Muscle layer of colon (tissue), 2 donors: ENCODE results near the gene CD47.

Experiments used
- H3K27ac ChIP-seq: one replicate; pipeline ENCODE4 v1.7.0; 2013; ENCODE audit warnings: low read depth, mild to moderate bottlenecking, low read length, moderate library complexity
- H3K27me3 ChIP-seq, 2 donors: one replicate each; pipeline ENCODE4 v1.7.0; 2013; ENCODE audit warnings: low read length in 2 of 2, mild to moderate bottlenecking in 2 of 2; ENCODE audit not compliant: insufficient read depth in 2 of 2, control insufficient read depth in 1 of 2
- H3K36me3 ChIP-seq: one replicate; pipeline ENCODE4 v1.7.0; 2013; ENCODE audit warnings: mild to moderate bottlenecking, low read length; ENCODE audit not compliant: insufficient read depth
- H3K4me1 ChIP-seq: one replicate; pipeline ENCODE4 v1.7.0; 2013; ENCODE audit warnings: mild to moderate bottlenecking, low read length; ENCODE audit not compliant: insufficient read depth
- H3K4me3 ChIP-seq, 2 donors: one replicate each; pipeline ENCODE4 v1.7.0; 2013; ENCODE audit warnings: low read length in 2 of 2, low read depth in 1 of 2, mild to moderate bottlenecking in 1 of 2, moderate library complexity in 1 of 2
- H3K9ac ChIP-seq: one replicate; pipeline ENCODE4 v1.7.0; 2013; ENCODE audit warnings: low read length
- H3K9me3 ChIP-seq: one replicate; pipeline ENCODE4 v1.7.0; 2013; ENCODE audit warnings: mild to moderate bottlenecking, low read length
- donor health status: abdominal sarcoma.
- donor health status: Adenocarcinoma of cecum.

The CD47 gene

GRCh38 chr3:108126348-108126747, 35.5 kb upstream of the CD47 start:
- Histone ChIP-seq H3K27me3 (no peaks in the 10 kb centered on the region), H3K27ac (no peak overlapping the region), H3K4me3 (no peak overlapping the region), H3K9me3 (no peaks in the 10 kb centered on the region), H3K9ac (no peak overlapping the region), H3K36me3 (no peaks in the 10 kb centered on the region), H3K4me1 (no peaks in the 10 kb centered on the region)

GRCh38 chr3:108125550-108126071, 34.8 kb upstream of the CD47 start:
- no peaks in the 10 kb centered on the region for H3K36me3 ChIP-seq
- no peak overlapping the region for H3K9ac ChIP-seq
- H3K4me3 ChIP-seq, result no peak overlapping the region
- H3K27ac ChIP-seq, result no peak overlapping the region
- no peaks in the 10 kb centered on the region for H3K9me3 ChIP-seq
- no peaks in the 10 kb centered on the region for H3K4me1 ChIP-seq
- no peaks in the 10 kb centered on the region for H3K27me3 ChIP-seq

- no peaks in the 10 kb centered on the region for H3K9me3 ChIP-seq
- H3K9ac ChIP-seq, result no peak overlapping the region
- no peak overlapping the region for H3K27ac ChIP-seq
- H3K27me3 ChIP-seq, result no peaks in the 10 kb centered on the region
- H3K36me3 ChIP-seq, result no peaks in the 10 kb centered on the region
- no peak overlapping the region for H3K4me3 ChIP-seq
- H3K4me1 ChIP-seq, result no peaks in the 10 kb centered on the region
Observed at GRCh38 chr3:108125153-108125543, 34.3 kb upstream of the CD47 start.

GRCh38 chr3:108124337-108125152, 33.7 kb upstream of the CD47 start:
- no peak overlapping the region for H3K4me3 ChIP-seq
- no peaks in the 10 kb centered on the region for H3K36me3 ChIP-seq
- no peaks in the 10 kb centered on the region for H3K27me3 ChIP-seq
- H3K27ac ChIP-seq, result no peak overlapping the region
- no peaks in the 10 kb centered on the region for H3K9me3 ChIP-seq
- H3K4me1 ChIP-seq, result no peaks in the 10 kb centered on the region
- no peak overlapping the region for H3K9ac ChIP-seq

GRCh38 chr3:108123326-108123725, 32.5 kb upstream of the CD47 start:
- H3K4me1 ChIP-seq, result no peaks in the 10 kb centered on the region

GRCh38 chr3:108122276-108122675, 31.4 kb upstream of the CD47 start:
- H3K27me3 ChIP-seq, result no peaks in the 10 kb centered on the region
- H3K27ac ChIP-seq, result no peak overlapping the region
- no peak overlapping the region for H3K4me3 ChIP-seq
- H3K9ac ChIP-seq, result no peak overlapping the region
- no peaks in the 10 kb centered on the region for H3K36me3 ChIP-seq
- H3K4me1 ChIP-seq, result no peaks in the 10 kb centered on the region
- H3K9me3 ChIP-seq, result no peaks in the 10 kb centered on the region

More at GRCh38 chr3:108123326-108123725, 32.5 kb upstream of the CD47 start:
- no peak overlapping the region for H3K27ac ChIP-seq
- H3K9ac ChIP-seq, result no peak overlapping the region
- no peaks in the 10 kb centered on the region for H3K27me3 ChIP-seq
- H3K4me3 ChIP-seq, result no peak overlapping the region
- no peaks in the 10 kb centered on the region for H3K9me3 ChIP-seq
- no peaks in the 10 kb centered on the region for H3K36me3 ChIP-seq

GRCh38 chr3:108119398-108120104, 28.7 kb upstream of the CD47 start:
- H3K9ac ChIP-seq, result no peak overlapping the region
- no peaks in the 10 kb centered on the region for H3K36me3 ChIP-seq
- H3K4me1 ChIP-seq, result no peaks in the 10 kb centered on the region
- no peaks in the 10 kb centered on the region for H3K9me3 ChIP-seq
- no peak overlapping the region for H3K27ac ChIP-seq
- H3K27me3 ChIP-seq, result no peaks in the 10 kb centered on the region
- no peak overlapping the region for H3K4me3 ChIP-seq

GRCh38 chr3:108118038-108118768, 27.4 kb upstream of the CD47 start:
- Histone ChIP-seq H3K4me1 (no peaks in the 10 kb centered on the region), H3K36me3 (no peaks in the 10 kb centered on the region), H3K9me3 (no peaks in the 10 kb centered on the region), H3K9ac (no peak overlapping the region), H3K27ac (no peak overlapping the region), H3K4me3 (no peak overlapping the region), H3K27me3 (no peaks in the 10 kb centered on the region)

- Histone ChIP-seq H3K27me3 (no peaks in the 10 kb centered on the region), H3K4me1 (no peaks in the 10 kb centered on the region), H3K9ac (no peak overlapping the region)
Observed at GRCh38 chr3:108117241-108117775, 26.5 kb upstream of the CD47 start.

GRCh38 chr3:108114423-108115065, 23.7 kb upstream of the CD47 start:
- no peak overlapping the region for H3K27ac ChIP-seq

More at GRCh38 chr3:108117241-108117775, 26.5 kb upstream of the CD47 start:
- H3K36me3 ChIP-seq, result no peaks in the 10 kb centered on the region
- no peak overlapping the region for H3K27ac ChIP-seq
- H3K9me3 ChIP-seq, result no peaks in the 10 kb centered on the region
- no peak overlapping the region for H3K4me3 ChIP-seq

GRCh38 chr3:108113975-108114374, 23.1 kb upstream of the CD47 start:
- H3K9ac ChIP-seq, result no peak overlapping the region
- no peak overlapping the region for H3K27ac ChIP-seq
- H3K4me3 ChIP-seq, result no peak overlapping the region
- H3K36me3 ChIP-seq, result no peaks in the 10 kb centered on the region
- H3K27me3 ChIP-seq, result no peaks in the 10 kb centered on the region
- H3K9me3 ChIP-seq, result no peaks in the 10 kb centered on the region
- H3K4me1 ChIP-seq, result no peaks in the 10 kb centered on the region

More at GRCh38 chr3:108114423-108115065, 23.7 kb upstream of the CD47 start:
- Histone ChIP-seq H3K4me1 (no peaks in the 10 kb centered on the region), H3K9me3 (no peaks in the 10 kb centered on the region), H3K36me3 (no peaks in the 10 kb centered on the region), H3K27me3 (no peaks in the 10 kb centered on the region), H3K9ac (no peak overlapping the region), H3K4me3 (no peak overlapping the region)
